Muscle layer of duodenum (tissue), 2 donors: ENCODE data around the gene PTPRM.
A peak's percentile ranks its signal among the peaks of the same experiment; 100 is the strongest.

Experiments used
- H3K27ac ChIP-seq: one replicate; pipeline ENCODE4 v1.7.0; 2013; ENCODE audit warnings: mild to moderate bottlenecking, low read length
- H3K27me3 ChIP-seq: one replicate; pipeline ENCODE4 v1.7.0; 2013; ENCODE audit warnings: low read depth, mild to moderate bottlenecking, control low read depth, low read length
- H3K36me3 ChIP-seq, 2 donors: one replicate each; pipeline ENCODE4 v1.7.0; 2013; ENCODE audit warnings: low read length in 2 of 2, control low read depth in 1 of 2, mild to moderate bottlenecking in 1 of 2; ENCODE audit not compliant: insufficient read depth in 2 of 2, control insufficient read depth in 1 of 2
- H3K4me1 ChIP-seq, 2 donors: one replicate each; pipeline ENCODE4 v1.7.0; 2013; ENCODE audit warnings: low read length in 2 of 2, mild to moderate bottlenecking in 2 of 2, control low read depth in 1 of 2, moderate library complexity in 1 of 2; ENCODE audit not compliant: insufficient read depth in 2 of 2, control insufficient read depth in 1 of 2
- H3K4me3 ChIP-seq, 2 donors: one replicate each; pipeline ENCODE4 v1.7.0; 2013; ENCODE audit warnings: low read length in 2 of 2, low read depth in 1 of 2, mild to moderate bottlenecking in 1 of 2
- H3K9me3 ChIP-seq, 2 donors: one replicate each; pipeline ENCODE4 v1.7.0; 2013; ENCODE audit warnings: low read length in 2 of 2, control low read depth in 1 of 2, mild to moderate bottlenecking in 1 of 2; ENCODE audit not compliant: control insufficient read depth in 1 of 2
- donor health status: healthy.

The PTPRM gene

DNA sequence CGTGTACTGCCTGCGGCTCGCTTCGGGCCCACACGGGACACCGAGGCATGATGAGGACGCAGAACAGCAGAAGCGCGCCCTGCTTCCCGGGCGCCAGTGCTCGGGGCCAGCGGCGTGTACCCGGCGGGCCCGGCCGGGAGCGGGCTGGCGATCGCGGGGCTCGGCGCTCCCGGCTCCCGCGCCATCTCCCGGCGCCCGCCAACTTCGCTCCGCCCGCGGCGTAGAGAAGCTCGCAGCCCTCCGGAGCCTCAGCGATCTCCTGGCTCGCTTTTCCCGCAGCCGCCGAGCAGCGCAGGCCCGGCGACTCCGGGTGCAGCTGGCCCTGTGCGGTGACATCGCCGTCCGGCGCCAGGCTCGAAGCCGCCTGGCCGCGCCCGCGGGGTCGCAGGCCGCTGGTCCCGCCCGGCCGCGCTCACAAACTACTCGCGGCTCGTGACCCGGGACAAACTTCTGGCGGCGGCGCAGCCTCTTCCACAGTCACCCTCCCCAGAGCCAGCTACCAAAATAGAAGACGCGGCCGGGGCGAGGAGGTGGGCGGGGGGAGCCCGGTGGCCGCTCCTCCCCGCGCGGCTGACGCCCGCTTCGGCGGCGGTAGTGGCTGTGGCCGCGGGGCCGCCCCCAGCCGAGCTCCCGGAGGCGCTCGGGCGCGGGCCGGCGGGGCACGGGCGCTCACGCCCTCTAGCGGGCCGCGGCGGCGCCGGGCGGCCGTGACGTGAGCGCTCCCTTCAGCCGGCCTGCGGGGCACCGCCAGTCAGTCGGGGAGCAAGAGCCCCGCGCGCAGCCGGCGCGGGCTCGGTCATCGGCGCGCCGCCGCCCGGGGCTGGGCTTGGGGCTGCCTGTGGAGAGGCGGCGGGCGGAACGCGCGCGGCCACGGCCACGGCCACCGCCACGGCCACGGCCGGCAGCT, at the start of gene PTPRM:
Gene PTPRM (plus strand): TSS at position 750 of the 907 bp plus-strand sequence. CDS start 503 bp downstream, outside the sequence.
- no peaks in the 10 kb centered on the region for H3K27me3 ChIP-seq
- H3K36me3 ChIP-seq: no peaks in the 10 kb centered on the region
- H3K27ac ChIP-seq: peak within 1 kb of the TSS; percentile 69
- peaks cover 0 to 23% of the 10 kb centered on the region in 2 donors for H3K4me1 ChIP-seq
- H3K4me3 ChIP-seq: peak within 1 kb of the TSS; percentile 71 to 92
- H3K9me3 ChIP-seq: no peaks in the 10 kb centered on the region

DNA sequence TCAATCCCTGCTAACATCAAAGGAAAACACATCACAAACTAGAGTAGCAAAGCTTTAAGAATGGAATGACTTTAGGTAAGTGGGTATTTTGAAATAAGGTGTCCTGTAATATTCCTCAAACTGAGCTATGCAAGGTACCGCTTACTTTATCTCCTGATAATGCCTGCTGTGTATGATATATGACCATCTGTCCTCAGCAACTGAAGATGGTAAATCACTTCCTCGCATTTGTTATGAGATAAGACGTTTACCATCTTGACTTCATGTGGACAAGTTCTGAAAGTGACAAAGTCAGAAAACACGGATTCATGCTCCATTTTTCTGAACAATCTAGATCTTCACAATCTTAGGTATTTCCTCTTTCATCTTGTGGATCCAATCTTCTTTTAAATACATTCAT, 49.3 kb upstream of the PTPRM start:
- H3K4me1 ChIP-seq: no peaks in the 10 kb centered on the region
- H3K27ac ChIP-seq: no peak overlapping the region
- no peaks in the 10 kb centered on the region for H3K9me3 ChIP-seq
- H3K27me3 ChIP-seq: no peaks in the 10 kb centered on the region
- H3K36me3 ChIP-seq: no peaks in the 10 kb centered on the region
- no peak overlapping the region for H3K4me3 ChIP-seq

DNA sequence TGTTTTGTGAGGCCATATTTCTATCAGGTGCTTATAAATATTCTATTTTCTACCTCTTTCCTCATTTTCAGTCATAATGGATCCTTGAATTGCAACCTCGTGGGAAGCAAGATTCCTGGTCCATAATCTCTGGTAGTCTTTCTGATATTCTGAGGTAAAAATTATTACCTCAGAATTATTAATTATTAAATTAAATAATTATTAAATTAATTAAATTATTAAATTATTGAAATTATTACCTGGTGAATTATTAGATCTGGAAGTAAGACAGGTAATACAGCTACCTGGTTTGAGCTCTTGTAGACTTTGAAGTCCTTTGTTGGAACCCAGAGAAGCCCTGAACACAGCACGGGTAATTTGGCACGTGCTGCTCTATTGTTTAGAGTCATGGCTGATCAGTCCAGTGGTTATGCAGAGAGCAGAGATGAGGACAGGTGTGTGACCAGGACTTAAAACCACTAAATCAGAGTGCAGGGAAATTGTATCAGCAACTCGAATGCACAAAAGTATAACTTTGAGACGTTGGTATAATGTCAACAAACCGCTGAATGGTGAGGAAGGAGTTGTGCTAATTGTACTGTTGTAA, 46.8 kb upstream of the PTPRM start:
- no peaks in the 10 kb centered on the region for H3K9me3 ChIP-seq
- H3K4me3 ChIP-seq: no peak overlapping the region
- H3K36me3 ChIP-seq: no peaks in the 10 kb centered on the region
- no peaks in the 10 kb centered on the region for H3K27me3 ChIP-seq
- no peak overlapping the region for H3K27ac ChIP-seq
- H3K4me1 ChIP-seq: peaks cover 0 to 13% of the 10 kb centered on the region in 2 donors

DNA sequence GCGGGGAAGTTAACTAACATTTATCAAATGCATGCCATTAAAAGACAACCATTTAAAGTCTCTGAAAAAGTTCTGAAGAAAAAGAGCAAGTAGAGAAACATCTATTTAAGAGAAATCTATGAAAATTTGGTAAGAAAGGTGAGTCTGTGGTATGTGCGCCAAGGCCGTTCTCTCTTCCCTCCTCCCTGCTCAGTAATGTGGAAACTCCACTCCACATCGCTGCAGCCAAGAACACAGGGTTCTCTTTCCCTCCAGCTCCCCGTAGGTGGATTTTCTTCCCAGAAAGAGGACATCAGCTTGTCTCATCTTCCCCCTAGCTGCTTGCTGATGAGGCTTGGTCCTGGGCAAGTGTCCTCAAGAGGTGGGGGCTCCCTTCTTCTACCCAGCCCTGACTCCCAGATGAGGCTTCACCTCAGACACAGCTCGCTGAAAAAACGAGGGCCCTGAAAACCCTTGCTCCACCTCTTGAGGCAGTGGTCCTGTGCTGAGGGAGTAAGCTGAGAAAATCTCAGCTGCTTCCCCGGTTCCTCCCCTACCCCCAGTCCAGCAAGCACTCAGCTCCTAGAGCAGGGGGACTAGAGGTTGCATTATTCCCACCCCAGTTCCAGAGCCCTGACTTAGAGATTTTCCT, 45.8 kb upstream of the PTPRM start:
- H3K36me3 ChIP-seq: no peaks in the 10 kb centered on the region
- H3K4me3 ChIP-seq: no peak overlapping the region
- H3K9me3 ChIP-seq: no peaks in the 10 kb centered on the region
- H3K27me3 ChIP-seq: no peaks in the 10 kb centered on the region
- no peak overlapping the region for H3K27ac ChIP-seq
- H3K4me1 ChIP-seq: peaks cover 0 to 15% of the 10 kb centered on the region in 2 donors

DNA sequence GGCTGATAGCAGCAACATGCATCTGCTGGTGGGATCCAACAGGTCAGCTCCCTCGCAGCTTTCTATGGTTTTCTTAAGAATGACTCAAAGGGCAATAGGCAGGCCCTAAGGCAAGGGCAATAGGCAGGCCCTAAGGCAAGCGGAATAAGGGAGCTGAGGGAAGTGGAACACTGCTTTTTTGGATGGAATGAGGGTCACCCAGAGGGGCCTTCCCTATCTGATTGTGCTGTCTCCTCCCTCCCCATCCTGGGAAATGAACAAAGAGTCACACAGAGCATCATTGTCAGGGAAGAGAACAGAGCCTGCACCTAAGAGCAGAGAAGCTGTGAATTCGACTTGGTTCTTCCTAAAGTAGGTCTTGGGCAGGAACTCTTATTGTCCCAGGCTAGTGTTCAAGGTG, 43.3 kb upstream of the PTPRM start:
- Histone ChIP-seq H3K27me3 (no peaks in the 10 kb centered on the region), H3K4me3 (no peak overlapping the region), H3K27ac (no peak overlapping the region), H3K4me1 (peaks cover 0 to 15% of the 10 kb centered on the region in 2 donors), H3K9me3 (no peaks in the 10 kb centered on the region), H3K36me3 (no peaks in the 10 kb centered on the region)

DNA sequence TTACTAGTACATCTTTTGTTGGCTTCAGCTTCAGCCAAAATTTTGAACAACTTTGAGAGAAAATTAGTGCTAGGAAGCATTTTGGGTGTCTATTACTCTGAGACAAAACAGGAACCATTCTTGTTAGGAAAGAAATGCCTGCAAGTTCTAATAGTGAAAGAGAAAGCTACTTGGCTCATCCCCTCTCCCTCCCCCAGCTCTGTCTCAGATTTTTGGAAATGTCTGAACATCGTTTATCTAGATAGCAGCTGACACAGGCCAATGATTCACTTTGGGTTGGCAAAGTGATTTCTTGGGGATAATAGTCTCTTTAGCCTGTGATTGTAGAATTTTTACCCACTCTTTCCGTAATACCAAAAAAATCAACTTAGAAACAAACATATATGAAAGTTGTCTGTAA, 42.3 kb upstream of the PTPRM start:
- no peaks in the 10 kb centered on the region for H3K27me3 ChIP-seq
- no peaks in the 10 kb centered on the region for H3K36me3 ChIP-seq
- H3K27ac ChIP-seq: peak overlapping the region; percentile 23
- peaks cover 0 to 15% of the 10 kb centered on the region in 2 donors for H3K4me1 ChIP-seq
- peak overlapping the region in 1 of 2 donors; percentile 6 for H3K4me3 ChIP-seq
- no peaks in the 10 kb centered on the region for H3K9me3 ChIP-seq

DNA sequence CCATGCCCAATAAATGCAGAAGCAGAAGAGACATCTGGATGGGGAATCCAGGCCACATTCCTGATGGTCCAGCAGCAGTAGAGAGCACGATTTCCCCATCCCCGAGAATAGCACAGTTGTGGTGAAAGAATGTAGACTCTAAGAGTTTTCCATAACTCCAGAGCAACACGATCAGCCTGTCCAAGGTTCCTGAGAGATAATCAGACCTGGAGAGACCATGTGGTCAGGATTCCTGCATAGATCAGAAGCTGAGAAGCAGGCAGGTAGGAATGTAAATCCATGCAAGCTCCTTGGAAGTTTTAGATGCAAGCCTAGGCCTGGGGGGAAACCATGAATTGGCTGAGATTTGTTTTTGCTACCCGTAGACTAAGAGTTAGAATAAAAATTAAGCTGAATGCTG, 34.2 kb upstream of the PTPRM start:
- no peaks in the 10 kb centered on the region for H3K36me3 ChIP-seq
- no peaks in the 10 kb centered on the region for H3K4me1 ChIP-seq
- H3K27me3 ChIP-seq: no peaks in the 10 kb centered on the region
- peaks cover 0 to 4% of the 10 kb centered on the region in 2 donors for H3K9me3 ChIP-seq
- H3K4me3 ChIP-seq: no peak overlapping the region
- H3K27ac ChIP-seq: no peak overlapping the region

DNA sequence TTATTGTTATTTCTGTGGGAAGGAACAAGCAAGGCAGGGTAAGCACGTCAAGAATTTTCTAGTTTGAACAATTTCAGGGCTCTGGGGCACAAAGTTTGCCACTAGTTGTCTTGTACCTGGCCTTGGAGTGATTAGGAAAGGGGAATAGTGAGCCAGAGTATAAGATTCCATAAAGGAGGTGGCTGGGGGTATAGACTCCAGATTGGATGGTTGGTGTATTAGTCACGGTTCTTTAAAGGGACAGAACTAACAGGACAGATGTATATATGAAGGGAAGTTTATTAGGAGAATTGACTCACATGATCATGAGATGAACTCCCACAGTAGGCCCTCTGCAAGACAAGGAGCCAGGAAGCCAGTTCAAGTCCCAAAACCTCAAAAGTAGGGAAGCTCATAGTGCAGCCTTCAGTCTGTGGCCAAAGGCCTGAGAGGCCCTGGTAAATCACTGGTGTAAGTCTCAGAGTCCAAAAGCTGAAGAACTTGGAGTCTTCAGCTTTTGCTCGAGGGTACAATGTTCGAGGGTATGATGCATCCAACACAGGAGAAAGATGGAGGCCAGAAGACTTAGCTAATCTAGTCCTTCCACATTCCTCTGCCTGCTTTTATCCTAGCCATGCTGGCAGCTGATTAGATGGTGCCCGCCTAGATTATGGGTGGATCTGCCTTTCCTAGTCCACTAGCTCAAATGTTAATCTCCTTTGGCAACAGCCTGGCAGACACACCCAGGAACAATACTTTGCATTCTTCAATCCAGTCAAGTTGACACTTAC, 31.5 kb upstream of the PTPRM start:
- Histone ChIP-seq H3K4me3 (no peak overlapping the region), H3K9me3 (peaks cover 0 to 4% of the 10 kb centered on the region in 2 donors), H3K36me3 (no peaks in the 10 kb centered on the region), H3K27ac (no peak overlapping the region), H3K27me3 (no peaks in the 10 kb centered on the region), H3K4me1 (no peaks in the 10 kb centered on the region)

DNA sequence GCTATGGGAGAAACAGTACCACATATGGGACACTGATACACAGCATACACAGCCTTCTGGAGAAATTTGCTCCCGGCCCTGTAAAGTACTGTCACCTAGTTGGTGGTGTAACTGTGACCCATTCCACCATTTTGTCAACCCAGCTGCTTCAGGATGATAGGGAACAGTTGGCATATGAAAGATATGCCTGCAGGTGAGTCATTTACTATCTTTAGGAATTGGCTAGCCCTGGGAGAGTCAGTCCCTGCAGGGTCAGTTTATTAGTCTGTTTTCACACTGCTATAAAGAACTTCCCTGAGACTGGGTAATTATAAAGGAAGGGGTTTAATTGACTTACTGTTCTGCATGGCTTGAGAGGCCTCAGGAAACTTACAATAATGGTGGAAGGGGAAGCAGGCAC, 30.0 kb upstream of the PTPRM start:
- Histone ChIP-seq H3K4me3 (no peak overlapping the region), H3K36me3 (no peaks in the 10 kb centered on the region), H3K4me1 (no peaks in the 10 kb centered on the region), H3K9me3 (no peaks in the 10 kb centered on the region), H3K27ac (no peak overlapping the region), H3K27me3 (no peaks in the 10 kb centered on the region)

DNA sequence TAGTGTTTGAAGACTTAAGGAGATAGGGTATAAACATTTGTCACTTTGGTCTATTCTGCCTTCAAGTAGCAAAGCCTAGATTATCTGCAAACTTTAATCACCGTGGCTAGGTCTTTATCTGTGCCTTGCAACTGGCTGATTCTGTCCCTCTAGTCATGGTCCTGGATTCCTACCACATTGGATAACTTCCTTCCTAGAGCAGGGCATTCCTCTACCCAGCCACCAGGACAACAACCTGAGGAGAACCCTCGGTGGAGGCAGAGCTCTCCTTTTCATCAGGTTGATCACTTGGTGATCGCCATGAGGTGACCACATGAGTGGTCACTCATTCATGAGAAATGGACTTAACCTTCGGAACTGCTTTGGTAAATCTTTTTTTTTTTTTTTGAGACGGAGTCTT, 25.3 kb upstream of the PTPRM start:
- Histone ChIP-seq H3K36me3 (no peaks in the 10 kb centered on the region), H3K4me1 (no peaks in the 10 kb centered on the region), H3K4me3 (no peak overlapping the region), H3K27me3 (no peaks in the 10 kb centered on the region), H3K27ac (no peak overlapping the region), H3K9me3 (no peaks in the 10 kb centered on the region)

DNA sequence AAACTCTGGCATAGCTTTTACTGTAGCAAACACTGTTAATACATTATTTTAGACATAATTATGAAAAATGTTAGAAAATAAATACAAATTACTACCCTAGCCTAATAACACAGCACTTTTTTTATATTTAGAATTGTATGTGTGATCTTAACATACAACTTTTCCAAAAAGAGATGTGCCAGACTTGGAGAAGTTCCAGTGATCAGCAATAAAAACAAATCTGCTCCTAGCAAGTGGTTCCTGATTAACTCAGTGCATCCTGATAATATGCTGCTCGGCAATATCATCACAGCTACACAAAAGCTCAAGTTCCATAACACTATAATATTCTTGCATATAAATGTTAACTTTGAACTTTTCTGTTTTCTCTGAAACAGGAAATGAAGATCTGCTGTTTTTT, 22.4 kb upstream of the PTPRM start:
- no peak overlapping the region for H3K27ac ChIP-seq
- H3K4me3 ChIP-seq: no peak overlapping the region

More for the DNA sequence above, 22.4 kb upstream of the PTPRM start:
- Histone ChIP-seq H3K36me3 (no peaks in the 10 kb centered on the region), H3K27me3 (no peaks in the 10 kb centered on the region), H3K9me3 (no peaks in the 10 kb centered on the region), H3K4me1 (no peaks in the 10 kb centered on the region)
